ENCODE data around the gene ATP6V1G1. TPM values are rescaled to one million over a fixed set of nuclear protein-coding genes. Genes with fewer than 3 reads are reported as not detected.

ATP6V1G1 gene
- total RNA-seq, 2 experiments from 2014 or later = 99.0 to 117 TPM

GRCh38 chr9:114607671-114608524 is 20.3 kb downstream of the ATP6V1G1 start:
- Histone ChIP-seq H3K9me2 (ENCODE audit: insufficient read depth, low read length) (no peaks in the 10 kb centered on the region), H3K36me3 (ENCODE audit: insufficient read depth, low read length) (no peaks in the 10 kb centered on the region; the same call in 1 of the 2 replicates), H3K9me3 (ENCODE audit: low read length) (no peaks in the 10 kb centered on the region), H4K20me1 (ENCODE audit: insufficient read depth, low read length) (no peaks in the 10 kb centered on the region), H3K27ac (ENCODE audit: low read depth, low read length, poor library complexity, severe bottlenecking) (peak overlapping the region; percentile 94), H2AFZ (ENCODE audit: low read length) (no peak overlapping the region), H3K79me2 (ENCODE audit: insufficient read depth, low read depth, low read length) (peaks cover 23% of the 10 kb centered on the region), H3K4me3 (ENCODE audit: low read depth, low read length, poor library complexity, severe bottlenecking) (no peak overlapping the region), H3K4me1 (ENCODE audit: insufficient read depth, low read length, poor library complexity, severe bottlenecking) (peaks cover 82% of the 10 kb centered on the region), H3K4me2 (ENCODE audit: low read length) (peak overlapping the region; percentile 64)
- peak; percentile 26 for DNase-seq (ENCODE audit: low spot score)
- intact Hi-C loops (cut with micrococcal nuclease; ENCODE audit: unreplicated experiment) = loop anchor here (5.0 kb wide), 2 partner anchors 44 to 211 kb away; no protein-coding TSS in a partner anchor
- ChIA-PET CTCF (ENCODE audit: unreplicated experiment) (no interaction called here), POLR2A (interaction anchor here (0.9 to 4.9 kb wide), 5 partner anchors 8 to 116 kb away, joined by 3 to 47 read pairs (median 4); partner anchors contain the start of gene ATP6V1G1)
- BruUV-seq (replicated peaks) = no TSS peak
- TF ChIP-seq CTCF (conservative IDR thresholded peaks at IDR 0.05; ENCODE audit: low read length) (no peak), EZH2phosphoT487 (IDR thresholded peaks at IDR 0.05; ENCODE audit: borderline replicate concordance, low read depth, low read length) (no peak)

GRCh38 chr9:114608525-114608796 is 20.9 kb downstream of the ATP6V1G1 start:
- TF ChIP-seq EZH2phosphoT487 (IDR thresholded peaks at IDR 0.05; ENCODE audit: borderline replicate concordance, low read depth, low read length) (no peak), CTCF (conservative IDR thresholded peaks at IDR 0.05; ENCODE audit: low read length) (no peak)
- intact Hi-C loops (cut with micrococcal nuclease; ENCODE audit: unreplicated experiment) = loop anchor here (5.0 kb wide), 2 partner anchors 44 to 211 kb away; no protein-coding TSS in a partner anchor
- Histone ChIP-seq H3K27ac (ENCODE audit: low read depth, low read length, poor library complexity, severe bottlenecking) (peak overlapping the region; percentile 94), H3K79me2 (ENCODE audit: insufficient read depth, low read depth, low read length) (peaks cover 29% of the 10 kb centered on the region), H3K4me3 (ENCODE audit: low read depth, low read length, poor library complexity, severe bottlenecking) (no peak overlapping the region), H2AFZ (ENCODE audit: low read length) (no peak overlapping the region), H3K9me3 (ENCODE audit: low read length) (no peaks in the 10 kb centered on the region), H3K9me2 (ENCODE audit: insufficient read depth, low read length) (no peaks in the 10 kb centered on the region), H3K36me3 (ENCODE audit: insufficient read depth, low read length) (no peaks in the 10 kb centered on the region), H3K4me1 (ENCODE audit: insufficient read depth, low read length, poor library complexity, severe bottlenecking) (peaks cover 86% of the 10 kb centered on the region), H3K4me2 (ENCODE audit: low read length) (peak overlapping the region; percentile 64), H4K20me1 (ENCODE audit: insufficient read depth, low read length) (no peaks in the 10 kb centered on the region)
- no peak for DNase-seq (ENCODE audit: low spot score)
- ChIA-PET CTCF (ENCODE audit: unreplicated experiment) (interaction anchor here (1.4 kb wide), 1 partner anchor 70 kb away, joined by 3 read pairs; no protein-coding TSS in a partner anchor), POLR2A (interaction anchor here (0.9 to 1.3 kb wide), 2 partner anchors 9 to 21 kb away, joined by 3 read pairs; partner anchors contain the start of gene ATP6V1G1)
- BruUV-seq (replicated peaks) = no TSS peak

All from OCI-LY7 (cell line).